Measurements from ENCODE around the gene NXPE1. TPM values are rescaled to one million over a fixed set of nuclear protein-coding genes. Genes with fewer than 3 reads are reported as not detected.

NXPE1 gene
- total and polyA plus RNA-seq, 2 experiments from 2014 or later: not detected

DNA sequence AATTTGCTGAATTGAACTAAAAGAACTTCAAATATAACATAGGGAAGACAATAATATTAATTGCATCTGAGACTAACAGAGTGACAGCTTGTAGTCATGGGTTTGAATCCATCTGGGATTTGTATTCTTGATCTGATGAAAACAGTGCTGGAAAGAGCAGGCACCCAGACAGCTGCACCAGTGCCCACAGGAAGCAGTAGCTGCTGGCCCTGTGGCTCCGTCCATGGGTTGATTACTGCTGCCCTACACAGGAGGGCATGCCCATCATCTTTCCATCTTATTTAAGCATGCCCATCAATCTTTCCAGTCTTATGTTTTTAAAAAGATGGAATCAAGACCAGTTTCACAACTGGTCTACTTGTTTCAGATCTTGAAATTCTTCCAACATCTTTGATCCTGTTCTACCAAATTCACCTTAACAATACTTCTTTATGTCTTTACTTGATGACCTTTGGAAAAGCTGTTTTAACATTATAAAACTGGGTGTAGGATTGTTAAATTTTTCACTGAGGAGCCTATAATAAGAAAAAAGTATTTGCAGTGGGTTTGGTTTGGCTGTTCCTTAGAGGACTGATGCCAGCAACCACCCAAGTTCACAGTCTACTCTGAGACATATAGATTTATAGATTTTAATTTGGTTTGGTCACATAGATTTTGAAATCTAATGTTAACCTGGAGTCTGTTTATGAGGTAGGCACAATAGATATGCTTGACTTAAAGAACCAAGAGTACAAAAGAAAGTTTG, 36.7 kb upstream of the NXPE1 start:
- H3K27ac Mint-ChIP-seq: no peak overlapping the region
- H3K4me1 ChIP-seq (ENCODE audit: insufficient read depth): no peaks in the 10 kb centered on the region
- H3K9me3 Mint-ChIP-seq: no peaks in the 10 kb centered on the region; the same call in 1 of the 3 replicates
- DNase-seq (ENCODE audit: low spot score) (no peak), ATAC-seq (no peak)
- no peak overlapping the region for H3K4me3 Mint-ChIP-seq
- no peak overlapping the region for H3K4me2 ChIP-seq
- H3K9me2 ChIP-seq (ENCODE audit: insufficient read depth): no peaks in the 10 kb centered on the region; the same call in 1 of the 2 replicates
- H3K4me3 ChIP-seq: no peak overlapping the region
- no peaks in the 10 kb centered on the region for H3K4me1 Mint-ChIP-seq
- TF ChIP-seq ZNF331 (CRISPR knock-in tag; IDR thresholded peaks at IDR 0.05; ENCODE audit: low read depth) (no peak), CREB1 (CRISPR knock-in tag; IDR thresholded peaks at IDR 0.05; ENCODE audit: low read depth) (no peak), STAT1 (IDR thresholded peaks at IDR 0.05; ENCODE audit: unreplicated experiment) (no peak), POLR2AphosphoS5 (IDR thresholded peaks at IDR 0.05; ENCODE audit: low read depth) (no peak), NANOG (IDR thresholded peaks at IDR 0.05; ENCODE audit: borderline replicate concordance) (no peak)
- TF ChIP-seq, protein P1, sequence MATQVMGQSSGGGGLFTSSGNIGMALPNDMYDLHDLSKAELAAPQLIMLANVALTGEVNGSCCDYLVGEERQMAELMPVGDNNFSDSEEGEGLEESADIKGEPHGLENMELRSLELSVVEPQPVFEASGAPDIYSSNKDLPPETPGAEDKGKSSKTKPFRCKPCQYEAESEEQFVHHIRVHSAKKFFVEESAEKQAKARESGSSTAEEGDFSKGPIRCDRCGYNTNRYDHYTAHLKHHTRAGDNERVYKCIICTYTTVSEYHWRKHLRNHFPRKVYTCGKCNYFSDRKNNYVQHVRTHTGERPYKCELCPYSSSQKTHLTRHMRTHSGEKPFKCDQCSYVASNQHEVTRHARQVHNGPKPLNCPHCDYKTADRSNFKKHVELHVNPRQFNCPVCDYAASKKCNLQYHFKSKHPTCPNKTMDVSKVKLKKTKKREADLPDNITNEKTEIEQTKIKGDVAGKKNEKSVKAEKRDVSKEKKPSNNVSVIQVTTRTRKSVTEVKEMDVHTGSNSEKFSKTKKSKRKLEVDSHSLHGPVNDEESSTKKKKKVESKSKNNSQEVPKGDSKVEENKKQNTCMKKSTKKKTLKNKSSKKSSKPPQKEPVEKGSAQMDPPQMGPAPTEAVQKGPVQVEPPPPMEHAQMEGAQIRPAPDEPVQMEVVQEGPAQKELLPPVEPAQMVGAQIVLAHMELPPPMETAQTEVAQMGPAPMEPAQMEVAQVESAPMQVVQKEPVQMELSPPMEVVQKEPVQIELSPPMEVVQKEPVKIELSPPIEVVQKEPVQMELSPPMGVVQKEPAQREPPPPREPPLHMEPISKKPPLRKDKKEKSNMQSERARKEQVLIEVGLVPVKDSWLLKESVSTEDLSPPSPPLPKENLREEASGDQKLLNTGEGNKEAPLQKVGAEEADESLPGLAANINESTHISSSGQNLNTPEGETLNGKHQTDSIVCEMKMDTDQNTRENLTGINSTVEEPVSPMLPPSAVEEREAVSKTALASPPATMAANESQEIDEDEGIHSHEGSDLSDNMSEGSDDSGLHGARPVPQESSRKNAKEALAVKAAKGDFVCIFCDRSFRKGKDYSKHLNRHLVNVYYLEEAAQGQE (IDR thresholded peaks at IDR 0.05; ENCODE audit: unreplicated experiment): no peak
- no peaks in the 10 kb centered on the region for H3K27me3 ChIP-seq (ENCODE audit: insufficient read depth)
- no peak overlapping the region for H2AFZ ChIP-seq
- no peaks in the 10 kb centered on the region for H3K36me3 Mint-ChIP-seq (ENCODE audit: low read depth)
- no peaks in the 10 kb centered on the region for H3F3A ChIP-seq (replicated peaks; ENCODE audit: low read depth)
- peaks cover 2% of the 10 kb centered on the region for H3K27me3 Mint-ChIP-seq (ENCODE audit: insufficient read depth, low read depth, poor library complexity)
- H3K27ac ChIP-seq (ENCODE audit: low read depth): no peak overlapping the region
- no peaks in the 10 kb centered on the region for H4K20me1 ChIP-seq (replicated peaks; ENCODE audit: insufficient read depth)
- no peaks in the 10 kb centered on the region for H3K79me2 ChIP-seq (replicated peaks; ENCODE audit: insufficient read depth)
- H3K36me3 ChIP-seq (ENCODE audit: insufficient read depth): no peaks in the 10 kb centered on the region

DNA sequence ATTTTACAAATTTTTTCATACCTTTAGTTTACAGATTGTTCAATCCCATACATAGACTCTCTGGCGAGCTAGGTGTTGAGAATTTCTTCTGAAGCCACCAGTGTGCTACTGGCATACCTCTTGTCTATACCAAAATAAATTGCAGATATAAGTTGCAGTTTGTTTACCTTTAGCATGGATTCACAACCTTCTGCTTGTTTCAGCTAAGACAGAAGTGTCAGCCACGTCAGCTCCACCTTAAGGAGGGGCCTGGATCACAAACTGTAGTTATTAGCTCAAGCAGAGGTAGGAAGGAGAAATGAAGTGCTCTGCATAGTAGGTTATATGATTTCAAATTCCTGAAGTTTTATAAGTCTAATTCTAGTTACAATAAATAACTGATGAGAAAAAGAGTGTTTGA, 35.9 kb upstream of the NXPE1 start, which contains the start of gene NXPE4:
Gene NXPE4, minus strand, starts transcription at position 216 of the 400 bp plus-strand sequence. CDS start 1,027 bp downstream, outside the sequence.
- H3K4me1 Mint-ChIP-seq: no peaks in the 10 kb centered on the region
- no peaks in the 10 kb centered on the region for H3K4me1 ChIP-seq (ENCODE audit: insufficient read depth)
- H3K27ac Mint-ChIP-seq: no peak within 1 kb of the TSS; the same call in 1 of the 2 replicates
- H3F3A ChIP-seq (replicated peaks; ENCODE audit: low read depth): no peaks in the 10 kb centered on the region
- no peaks in the 10 kb centered on the region for H3K27me3 ChIP-seq (ENCODE audit: insufficient read depth)
- DNase-seq (ENCODE audit: low spot score) (no peak), ATAC-seq (no peak)
- no peaks in the 10 kb centered on the region for H3K79me2 ChIP-seq (replicated peaks; ENCODE audit: insufficient read depth)
- no peaks in the 10 kb centered on the region; the same call in 1 of the 2 replicates for H3K9me2 ChIP-seq (ENCODE audit: insufficient read depth)
- H3K36me3 Mint-ChIP-seq (ENCODE audit: low read depth): no peaks in the 10 kb centered on the region
- H3K27me3 Mint-ChIP-seq (ENCODE audit: insufficient read depth, low read depth, poor library complexity): peaks cover 2% of the 10 kb centered on the region
- H3K4me3 ChIP-seq: no peak within 1 kb of the TSS
- no peaks in the 10 kb centered on the region for H3K36me3 ChIP-seq (ENCODE audit: insufficient read depth)
- H3K9me3 Mint-ChIP-seq: no peaks in the 10 kb centered on the region; the same call in 1 of the 3 replicates
- no peaks in the 10 kb centered on the region for H4K20me1 ChIP-seq (replicated peaks; ENCODE audit: insufficient read depth)
- H3K4me3 Mint-ChIP-seq: no peak within 1 kb of the TSS
- H3K4me2 ChIP-seq: no peak within 1 kb of the TSS
- H3K27ac ChIP-seq (ENCODE audit: low read depth): no peak within 1 kb of the TSS
- TF ChIP-seq EZH2 (IDR thresholded peaks at IDR 0.05; ENCODE audit: low read depth, unreplicated experiment): no peak
- TF ChIP-seq ZNF114 (CRISPR knock-in tag; IDR thresholded peaks at IDR 0.05): no peak
- no peak for TF ChIP-seq STAT1 (IDR thresholded peaks at IDR 0.05; ENCODE audit: unreplicated experiment)
- TF ChIP-seq NANOG (IDR thresholded peaks at IDR 0.05; ENCODE audit: borderline replicate concordance): no peak
- no peak for TF ChIP-seq CREB1 (CRISPR knock-in tag; IDR thresholded peaks at IDR 0.05; ENCODE audit: low read depth)
- TF ChIP-seq, protein P1 (IDR thresholded peaks at IDR 0.05; ENCODE audit: unreplicated experiment): no peak
- TF ChIP-seq, protein P2, sequence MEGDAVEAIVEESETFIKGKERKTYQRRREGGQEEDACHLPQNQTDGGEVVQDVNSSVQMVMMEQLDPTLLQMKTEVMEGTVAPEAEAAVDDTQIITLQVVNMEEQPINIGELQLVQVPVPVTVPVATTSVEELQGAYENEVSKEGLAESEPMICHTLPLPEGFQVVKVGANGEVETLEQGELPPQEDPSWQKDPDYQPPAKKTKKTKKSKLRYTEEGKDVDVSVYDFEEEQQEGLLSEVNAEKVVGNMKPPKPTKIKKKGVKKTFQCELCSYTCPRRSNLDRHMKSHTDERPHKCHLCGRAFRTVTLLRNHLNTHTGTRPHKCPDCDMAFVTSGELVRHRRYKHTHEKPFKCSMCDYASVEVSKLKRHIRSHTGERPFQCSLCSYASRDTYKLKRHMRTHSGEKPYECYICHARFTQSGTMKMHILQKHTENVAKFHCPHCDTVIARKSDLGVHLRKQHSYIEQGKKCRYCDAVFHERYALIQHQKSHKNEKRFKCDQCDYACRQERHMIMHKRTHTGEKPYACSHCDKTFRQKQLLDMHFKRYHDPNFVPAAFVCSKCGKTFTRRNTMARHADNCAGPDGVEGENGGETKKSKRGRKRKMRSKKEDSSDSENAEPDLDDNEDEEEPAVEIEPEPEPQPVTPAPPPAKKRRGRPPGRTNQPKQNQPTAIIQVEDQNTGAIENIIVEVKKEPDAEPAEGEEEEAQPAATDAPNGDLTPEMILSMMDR (conservative IDR thresholded peaks at IDR 0.05; ENCODE audit: low read depth in 2 of 2): no peak
- no peak for TF ChIP-seq ZNF331 (CRISPR knock-in tag; IDR thresholded peaks at IDR 0.05; ENCODE audit: low read depth)
- no peak within 1 kb of the TSS for H2AFZ ChIP-seq

Data from GM23338 (cell line).